T-helper 1 cell (primary cell): ENCODE results near the gene IFTAP.
"Not testable (repeated sequence)": the region's sequence is repeated elsewhere in the genome, so short reads cannot be mapped to it uniquely, and the experiment has no call there.

ENCODE experiments used
- DNase-seq, 5 donors: peaks; one replicate each; pipeline ENCODE4 v3.0.0-alpha.2; 2012 to 2020

Gene IFTAP

GRCh38 chr11:36657610-36658267 is 63.4 kb downstream of the IFTAP start:
- DNase-seq, result no peak

- DNase-seq, result not testable (repeated sequence)
These were observed 67.1 kb downstream of the IFTAP start for GRCh38 chr11:36661359-36661758.

GRCh38 chr11:36672815-36673450 is 78.6 kb downstream of the IFTAP start:
- DNase-seq, result peak in 2 of 5 donors; percentile 9 to 35

GRCh38 chr11:36679547-36679946 is 85.2 kb downstream of the IFTAP start:
- not testable (repeated sequence) for DNase-seq

GRCh38 chr11:36683818-36684217 is 89.5 kb downstream of the IFTAP start:
- no peak for DNase-seq

- peak in 1 of 5 donors; percentile 2 for DNase-seq
These were observed 90.8 kb downstream of the IFTAP start for GRCh38 chr11:36684840-36685801.

GRCh38 chr11:36688132-36688531 is 93.8 kb downstream of the IFTAP start:
- DNase-seq, result no peak

- no peak for DNase-seq
These were observed 94.4 kb downstream of the IFTAP start for GRCh38 chr11:36688571-36689291.

- no peak for DNase-seq
These were observed 95.1 kb downstream of the IFTAP start for GRCh38 chr11:36689442-36689841.

GRCh38 chr11:36692704-36693103 is 98.4 kb downstream of the IFTAP start:
- no peak for DNase-seq

- no peak for DNase-seq
These were observed 99.0 kb downstream of the IFTAP start for GRCh38 chr11:36693139-36693843.

- no peak for DNase-seq
These were observed 100.8 kb downstream of the IFTAP start for GRCh38 chr11:36695111-36695510.

GRCh38 chr11:36695571-36695970 is 101.3 kb downstream of the IFTAP start:
- no peak for DNase-seq

- no peak for DNase-seq
These were observed 102.2 kb downstream of the IFTAP start for GRCh38 chr11:36696550-36696949.

GRCh38 chr11:36699271-36699670 is 105.0 kb downstream of the IFTAP start:
- no peak for DNase-seq

- DNase-seq, result no peak
These were observed 105.9 kb downstream of the IFTAP start for GRCh38 chr11:36700246-36700645.

- DNase-seq, result peak in 1 of 5 donors; percentile 15
These were observed 108.2 kb downstream of the IFTAP start for GRCh38 chr11:36702330-36703054.

GRCh38 chr11:36703055-36703404 is 108.7 kb downstream of the IFTAP start:
- no peak for DNase-seq
